Measurements from ENCODE around the gene SLC2A3. TPM values are rescaled to one million over a fixed set of nuclear protein-coding genes. Genes with fewer than 3 reads are reported as not detected.
"Not testable (repeated sequence)": the region's sequence is repeated elsewhere in the genome, so short reads cannot be mapped to it uniquely, and the experiment has no call there.

SLC2A3 gene
- polyA plus RNA-seq, 1 donor from 2014 or later, result 27.2 TPM

GRCh38 chr12:7929083-7929792 lies 6.7 kb downstream of the SLC2A3 start:
- H3K4me2 ChIP-seq (ENCODE audit: low read length), result no peak overlapping the region
- no peaks in the 10 kb centered on the region for H3K9me3 ChIP-seq (ENCODE audit: low read length)
- no peaks in the 10 kb centered on the region for H3F3A ChIP-seq (ENCODE audit: insufficient read depth, low read length, poor library complexity, severe bottlenecking)
- H3K36me3 ChIP-seq (ENCODE audit: insufficient read depth, low read length), result peaks cover 9% of the 10 kb centered on the region
- no peak overlapping the region for H3K9ac ChIP-seq (ENCODE audit: low read length)
- no peaks in the 10 kb centered on the region for H3K27me3 ChIP-seq (ENCODE audit: insufficient read depth, low read depth, low read length)
- peaks cover 9% of the 10 kb centered on the region for H3K79me2 ChIP-seq (replicated peaks; ENCODE audit: insufficient read depth, low read length)
- H2AFZ ChIP-seq (ENCODE audit: low read depth, low read length), result no peak overlapping the region
- H3K9me2 ChIP-seq (ENCODE audit: insufficient read depth, low read length), result no peaks in the 10 kb centered on the region
- H3K27ac ChIP-seq (ENCODE audit: low read length), result no peak overlapping the region
- no peak for TF ChIP-seq SMC3 (conservative IDR thresholded peaks at IDR 0.05; ENCODE audit: poor library complexity)
- TF ChIP-seq EZH2 (IDR thresholded peaks at IDR 0.05; ENCODE audit: borderline replicate concordance, insufficient read depth, low read length, poor library complexity, severe bottlenecking), result no peak
- TF ChIP-seq POLR2AphosphoS5 (IDR thresholded peaks at IDR 0.05), result no peak
- no peak for TF ChIP-seq CTCF (IDR thresholded peaks at IDR 0.05; ENCODE audit: poor library complexity, severe bottlenecking)
- TF ChIP-seq EP300 (conservative IDR thresholded peaks at IDR 0.05; ENCODE audit: poor library complexity, severe bottlenecking), result no peak
- no peak for TF ChIP-seq RAD21 (conservative IDR thresholded peaks at IDR 0.05)
- no peak for TF ChIP-seq MXI1 (conservative IDR thresholded peaks at IDR 0.05; ENCODE audit: poor library complexity, severe bottlenecking)
- no peak for TF ChIP-seq TAF1 (IDR thresholded peaks at IDR 0.05; ENCODE audit: low read depth)
- no peak for TF ChIP-seq REST (IDR thresholded peaks at IDR 0.05; ENCODE audit: borderline replicate concordance)
- no peaks in the 10 kb centered on the region for H4K20me1 ChIP-seq (ENCODE audit: insufficient read depth)
- H3K4me3 ChIP-seq (ENCODE audit: low read length), result no peak overlapping the region

DNA sequence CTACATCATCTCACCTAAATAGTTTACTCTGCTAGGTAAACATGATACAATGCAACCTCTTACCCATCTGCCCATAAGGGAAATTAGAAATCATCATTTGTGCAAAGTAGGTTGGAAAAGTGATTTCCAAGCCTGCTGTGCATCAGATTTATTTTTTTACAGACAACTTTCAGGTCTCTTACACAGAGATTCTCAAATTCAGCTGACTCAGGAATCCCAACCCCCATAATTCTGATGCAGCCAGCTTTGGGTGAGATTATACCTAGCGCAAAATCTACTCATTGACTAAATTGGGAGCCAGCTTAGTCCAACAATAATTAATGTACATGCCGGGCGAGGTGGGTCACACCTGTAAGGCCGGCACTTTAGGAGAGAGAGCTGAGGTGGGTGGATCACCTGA lies 8.5 kb downstream of the SLC2A3 start:
- H4K20me1 ChIP-seq (ENCODE audit: insufficient read depth), result no peaks in the 10 kb centered on the region
- H2AFZ ChIP-seq (ENCODE audit: low read depth, low read length), result no peak overlapping the region
- no peaks in the 10 kb centered on the region for H3K79me2 ChIP-seq (replicated peaks; ENCODE audit: insufficient read depth, low read length)
- H3K9me3 ChIP-seq (ENCODE audit: low read length), result no peaks in the 10 kb centered on the region
- H3K27me3 ChIP-seq (ENCODE audit: insufficient read depth, low read depth, low read length), result no peaks in the 10 kb centered on the region
- H3K4me3 ChIP-seq (ENCODE audit: low read length), result no peak overlapping the region
- H3K4me2 ChIP-seq (ENCODE audit: low read length), result no peak overlapping the region
- no peak overlapping the region for H3K9ac ChIP-seq (ENCODE audit: low read length)
- no peak overlapping the region for H3K27ac ChIP-seq (ENCODE audit: low read length)
- H3F3A ChIP-seq (ENCODE audit: insufficient read depth, low read length, poor library complexity, severe bottlenecking), result no peaks in the 10 kb centered on the region
- no peaks in the 10 kb centered on the region for H3K9me2 ChIP-seq (ENCODE audit: insufficient read depth, low read length)
- peaks cover 9% of the 10 kb centered on the region for H3K36me3 ChIP-seq (ENCODE audit: insufficient read depth, low read length)
- TF ChIP-seq EZH2 (IDR thresholded peaks at IDR 0.05; ENCODE audit: borderline replicate concordance, insufficient read depth, low read length, poor library complexity, severe bottlenecking) (no peak), EP300 (conservative IDR thresholded peaks at IDR 0.05; ENCODE audit: poor library complexity, severe bottlenecking) (no peak), RAD21 (conservative IDR thresholded peaks at IDR 0.05) (no peak), SMC3 (conservative IDR thresholded peaks at IDR 0.05; ENCODE audit: poor library complexity) (no peak), CTCF (IDR thresholded peaks at IDR 0.05; ENCODE audit: poor library complexity, severe bottlenecking) (no peak)

DNA sequence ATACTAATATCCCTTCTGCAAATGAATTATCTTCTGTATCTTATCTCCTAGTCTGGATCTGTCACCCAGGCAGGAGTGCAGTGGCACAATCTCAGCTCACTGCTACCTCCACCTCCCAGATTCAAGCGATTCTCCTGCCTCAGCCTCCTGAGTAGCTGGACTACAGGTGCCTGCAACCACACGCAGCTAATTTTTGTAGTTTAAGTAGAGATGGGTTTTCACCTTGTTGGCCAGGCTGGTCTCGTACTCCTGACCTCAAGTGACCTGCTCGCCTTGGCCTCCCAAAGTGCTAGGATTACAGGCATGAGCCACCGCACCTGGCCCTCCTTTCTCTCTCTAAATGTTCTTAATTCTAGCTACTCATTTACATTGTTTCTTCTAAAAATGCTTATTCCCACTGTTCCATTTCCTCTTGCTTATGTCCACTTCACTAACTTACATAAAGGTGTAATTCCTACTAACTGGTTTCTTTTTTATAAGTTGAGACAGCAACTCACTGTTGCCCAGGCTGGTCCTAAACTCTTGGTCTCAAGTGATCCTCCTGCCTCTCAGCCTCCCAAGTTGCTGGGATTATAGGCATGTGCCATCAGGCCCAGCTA lies 9.8 kb downstream of the SLC2A3 start:
- not testable (repeated sequence) for H3K9me3 ChIP-seq (ENCODE audit: low read length); H3K4me3 ChIP-seq (ENCODE audit: low read length); H2AFZ ChIP-seq (ENCODE audit: low read depth, low read length); H3K27me3 ChIP-seq (ENCODE audit: insufficient read depth, low read depth, low read length); H3K36me3 ChIP-seq (ENCODE audit: insufficient read depth, low read length); H4K20me1 ChIP-seq (ENCODE audit: insufficient read depth); H3K27ac ChIP-seq (ENCODE audit: low read length); H3K79me2 ChIP-seq (replicated peaks; ENCODE audit: insufficient read depth, low read length); H3K9me2 ChIP-seq (ENCODE audit: insufficient read depth, low read length); H3K9ac ChIP-seq (ENCODE audit: low read length); H3K4me2 ChIP-seq (ENCODE audit: low read length); H3F3A ChIP-seq (ENCODE audit: insufficient read depth, low read length, poor library complexity, severe bottlenecking)

All from neural cell (in vitro differentiated cells).